MM.1S (cell line): ENCODE data around the gene NUMB.

Source experiments
- DNase-seq: peaks from one replicate; pipeline ENCODE4 v3.0.0-alpha.2; 2015
- H2AFZ ChIP-seq: fragments of 300-600 bp; sonication (generic); 2 replicates; pipeline ENCODE4 v1.6.0; 2016; ENCODE audit warnings: antibody characterized with exemption, low read length
- H3F3A ChIP-seq: fragments of 300-600 bp; sonication (generic); 2 replicates; pipeline ENCODE4 v1.6.1; 2016; ENCODE audit warnings: mild to moderate bottlenecking, antibody characterized with exemption, low read length, moderate library complexity, mixed read lengths; ENCODE audit not compliant: insufficient read depth
- H3K27ac ChIP-seq: fragments of 300-600 bp; sonication (generic); 2 replicates; pipeline ENCODE4 v1.5.1; 2016; ENCODE audit warnings: mild to moderate bottlenecking, low read length
- H3K27me3 ChIP-seq: fragments of 300-600 bp; sonication (generic); replicated peaks from 2 replicates; pipeline ENCODE4 v1.6.0; 2016; ENCODE audit warnings: low read length; ENCODE audit not compliant: insufficient read depth
- H3K36me3 ChIP-seq: fragments of 300-600 bp; sonication (generic); replicated peaks from 2 replicates; pipeline ENCODE4 v1.6.1; 2016; ENCODE audit warnings: mild to moderate bottlenecking, low read length, mixed read lengths; ENCODE audit not compliant: insufficient read depth
- H3K4me1 ChIP-seq: fragments of 300-600 bp; sonication (generic); 2 replicates; pipeline ENCODE4 v1.6.1; 2016; ENCODE audit warnings: low read length, mixed read lengths
- H3K4me2 ChIP-seq: fragments of 300-600 bp; sonication (generic); 2 replicates; pipeline ENCODE4 v1.6.0; 2016; ENCODE audit warnings: low read depth, low read length
- H3K4me3 ChIP-seq: fragments of 300-600 bp; sonication (generic); 2 replicates; pipeline ENCODE4 v1.5.1; 2016; ENCODE audit warnings: low read length, mixed read lengths
- H3K79me2 ChIP-seq: fragments of 300-600 bp; sonication (generic); 2 replicates; pipeline ENCODE4 v1.6.1; 2016; ENCODE audit warnings: mixed run types, low read length, mixed read lengths
- H3K9ac ChIP-seq: fragments of 300-600 bp; sonication (generic); 2 replicates; pipeline ENCODE4 v1.6.1; 2016; ENCODE audit warnings: low read length, mixed read lengths
- H3K9me2 ChIP-seq: fragments of 300-600 bp; sonication (generic); replicated peaks from 2 replicates; pipeline ENCODE4 v1.6.1; 2016; ENCODE audit warnings: mild to moderate bottlenecking, low read length, mixed read lengths; ENCODE audit not compliant: insufficient read depth
- H3K9me3 ChIP-seq: fragments of 300-600 bp; sonication (generic); replicated peaks from 2 replicates; pipeline ENCODE4 v1.6.1; 2016; ENCODE audit warnings: mild to moderate bottlenecking, low read length, mixed read lengths; ENCODE audit not compliant: insufficient read depth
- H4K20me1 ChIP-seq: fragments of 300-600 bp; sonication (generic); 2 replicates; pipeline ENCODE4 v1.6.1; 2016; ENCODE audit warnings: mild to moderate bottlenecking, low read length, moderate library complexity, mixed read lengths; ENCODE audit not compliant: insufficient read depth
- CTCF ChIP-seq: fragments of 300-600 bp; sonication (generic); IDR thresholded peaks from 2 replicates; pipeline ENCODE4 v1.5.1; 2016; ENCODE audit warnings: antibody characterized with exemption, low read length, mixed read lengths
- EZH2 ChIP-seq: fragments of 300-600 bp; sonication (generic); optimal IDR thresholded peaks from 2 replicates; pipeline ENCODE3; 2017; ENCODE audit warnings: low read depth, mild to moderate bottlenecking, antibody characterized with exemption, low read length, mixed read lengths
- EZH2phosphoT487 ChIP-seq: fragments of 300-600 bp; sonication (generic); IDR thresholded peaks from 2 replicates; pipeline ENCODE4 v1.6.1; 2018; ENCODE audit warnings: antibody characterized with exemption, low read length

Gene NUMB

GRCh38 chr14:73455294-73455693 lies 3.1 kb downstream of the NUMB start:
- H4K20me1 ChIP-seq: no peaks in the 10 kb centered on the region
- H3K36me3 ChIP-seq: no peaks in the 10 kb centered on the region
- H3K4me2 ChIP-seq: no peak overlapping the region
- no peaks in the 10 kb centered on the region for H3K27me3 ChIP-seq
- peaks cover 4% of the 10 kb centered on the region; the same call in 1 of the 2 replicates for H3K4me1 ChIP-seq
- no peaks in the 10 kb centered on the region for H3F3A ChIP-seq
- TF ChIP-seq CTCF: no peak
- no peak for TF ChIP-seq EZH2phosphoT487
- TF ChIP-seq EZH2: no peak
- H2AFZ ChIP-seq: no peak overlapping the region
- DNase-seq: no peak
- no peaks in the 10 kb centered on the region for H3K9me3 ChIP-seq
- H3K9me2 ChIP-seq: no peaks in the 10 kb centered on the region
- no peak overlapping the region for H3K9ac ChIP-seq
- H3K79me2 ChIP-seq: peaks cover 13% of the 10 kb centered on the region
- H3K4me3 ChIP-seq: no peak overlapping the region
- no peak overlapping the region for H3K27ac ChIP-seq

DNA sequence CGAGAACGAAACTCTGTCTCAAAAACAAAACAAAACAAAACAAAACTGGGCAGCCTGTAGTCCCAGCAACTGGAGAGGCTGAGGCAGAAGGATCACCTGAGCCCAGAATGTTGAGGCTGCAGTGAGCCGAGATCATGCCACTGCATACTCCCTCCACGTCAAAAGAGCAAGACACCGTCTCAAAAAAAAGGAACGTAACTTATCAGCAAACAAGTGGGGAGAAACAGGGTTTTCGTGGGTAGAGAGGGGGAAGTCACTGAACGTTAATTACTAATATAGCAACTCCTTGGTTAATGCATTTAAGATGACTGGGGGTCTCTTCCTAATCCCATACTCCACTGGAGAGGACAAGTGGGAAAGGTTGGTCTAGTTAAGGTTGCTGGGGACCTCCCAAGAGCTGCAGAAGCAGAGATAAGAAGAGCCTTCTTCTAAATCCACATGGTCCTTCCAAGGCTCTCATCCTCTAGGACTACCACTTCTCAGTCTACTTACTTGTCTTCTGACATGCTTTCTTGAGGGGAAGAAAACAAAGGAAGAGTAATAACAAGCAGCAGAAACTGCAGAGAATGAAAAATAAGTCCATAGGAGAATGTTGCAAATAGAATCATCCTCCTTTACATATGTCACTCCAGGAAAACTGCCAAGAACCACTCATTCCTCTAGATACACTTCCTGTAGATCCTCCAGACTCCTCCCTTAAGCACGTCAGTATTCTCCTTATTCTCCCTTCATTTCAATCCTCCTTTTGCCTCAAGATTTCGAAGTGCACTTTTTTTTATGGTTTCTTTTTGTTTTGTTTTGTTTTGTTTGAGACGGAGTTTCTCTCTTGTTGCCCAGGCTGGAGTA lies 5.8 kb downstream of the NUMB start:
- no peaks in the 10 kb centered on the region for H3K9me3 ChIP-seq
- no peak overlapping the region for H2AFZ ChIP-seq
- peaks cover 8% of the 10 kb centered on the region for H3K79me2 ChIP-seq
- H3K9ac ChIP-seq: no peak overlapping the region
- H3K27ac ChIP-seq: no peak overlapping the region
- no peak for DNase-seq
- no peak for TF ChIP-seq EZH2phosphoT487
- no peak for TF ChIP-seq EZH2
- TF ChIP-seq CTCF: no peak
- no peaks in the 10 kb centered on the region for H3F3A ChIP-seq
- no peaks in the 10 kb centered on the region for H3K9me2 ChIP-seq
- no peaks in the 10 kb centered on the region for H3K36me3 ChIP-seq
- no peak overlapping the region for H3K4me3 ChIP-seq
- no peak overlapping the region for H3K4me2 ChIP-seq
- peaks cover 4% of the 10 kb centered on the region; the same call in 1 of the 2 replicates for H3K4me1 ChIP-seq
- no peaks in the 10 kb centered on the region for H4K20me1 ChIP-seq
- no peaks in the 10 kb centered on the region for H3K27me3 ChIP-seq

- Histone ChIP-seq H3F3A (no peaks in the 10 kb centered on the region), H3K4me2 (no peak overlapping the region), H3K9me3 (no peaks in the 10 kb centered on the region), H3K9me2 (no peaks in the 10 kb centered on the region), H3K4me3 (no peak overlapping the region), H2AFZ (no peak overlapping the region), H3K9ac (no peak overlapping the region), H3K79me2 (no peaks in the 10 kb centered on the region), H3K36me3 (no peaks in the 10 kb centered on the region), H3K4me1 (no peaks in the 10 kb centered on the region), H3K27ac (no peak overlapping the region), H3K27me3 (no peaks in the 10 kb centered on the region), H4K20me1 (no peaks in the 10 kb centered on the region)
- no peak for TF ChIP-seq EZH2phosphoT487
- TF ChIP-seq CTCF: no peak
- TF ChIP-seq EZH2: no peak
- no peak for DNase-seq
Observed at GRCh38 chr14:73443758-73444157, 14.6 kb downstream of the NUMB start.
